LHCN-M2 (cell line): ENCODE results near the gene PDE9A. TPM values are rescaled to one million over a fixed set of nuclear protein-coding genes. Genes with fewer than 3 reads are reported as not detected.
A peak's percentile ranks its signal among the peaks of the same experiment; 100 is the strongest.
"Not testable (repeated sequence)": the region's sequence is repeated elsewhere in the genome, so short reads cannot be mapped to it uniquely, and the experiment has no call there.

Experiments used
- DNase-seq: peaks from one replicate; pipeline ENCODE4 v3.0.0-alpha.2; 2012; ENCODE audit warnings: low read depth
- total RNA-seq: library from RNA; depleted of rRNA; stranded (reverse); fragments of >200 nt; gene quantifications from 2 replicates; pipeline ENCODE4 v1.2.3, GENCODE V29; 2014

The PDE9A gene
- total RNA-seq, 1 experiment from 2014 or later, result not detected

DNA sequence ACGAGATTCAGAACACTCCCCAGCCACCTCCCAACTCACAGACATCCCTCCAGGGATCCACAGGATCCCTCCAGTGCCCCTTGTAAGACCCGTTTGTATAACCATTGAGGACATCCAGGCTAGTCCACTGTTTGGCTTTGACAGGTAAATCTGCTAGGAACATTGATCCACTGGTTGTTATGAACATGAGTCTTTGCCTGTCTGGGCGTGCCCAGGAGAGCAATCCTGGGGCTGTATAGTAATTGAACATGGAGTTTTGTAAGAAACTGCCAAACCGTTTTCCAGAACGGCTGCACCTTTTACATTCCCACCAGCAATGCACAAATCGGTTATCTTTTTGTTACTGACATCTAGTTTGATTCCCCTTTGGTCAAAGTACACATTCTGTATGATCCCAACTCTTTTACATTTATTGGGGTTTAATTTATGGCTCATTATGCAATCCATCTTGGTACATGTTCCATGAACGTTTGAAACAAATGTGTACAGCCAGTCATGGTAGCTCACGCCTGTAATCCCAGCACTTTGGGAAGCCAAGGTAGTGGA is 137.2 kb downstream of the PDE9A start:
- DNase-seq, result no peak

DNA sequence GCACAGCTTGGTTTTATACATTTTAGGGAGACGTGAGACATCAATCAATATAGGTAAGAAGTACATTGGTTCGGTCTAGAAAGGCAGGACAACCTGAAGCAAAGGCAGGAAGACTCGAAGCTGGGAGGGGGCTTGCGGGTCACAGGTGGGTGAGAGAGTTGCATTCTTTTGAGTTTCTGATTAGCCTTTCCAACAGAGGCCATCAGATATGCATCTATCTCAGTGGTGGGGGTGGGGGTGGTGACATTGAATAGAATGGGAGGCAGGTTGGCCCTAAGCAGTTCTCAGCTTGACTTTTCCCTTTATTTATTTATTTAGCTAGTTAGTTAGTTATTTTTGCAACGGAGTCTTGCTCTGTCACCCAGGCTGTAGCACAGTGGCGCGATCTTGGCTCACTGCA is 140.4 kb downstream of the PDE9A start:
- DNase-seq, result no peak

- no peak for DNase-seq
Measured at GRCh38 chr21:42794551-42794950, 141.1 kb downstream of the PDE9A start.

DNA sequence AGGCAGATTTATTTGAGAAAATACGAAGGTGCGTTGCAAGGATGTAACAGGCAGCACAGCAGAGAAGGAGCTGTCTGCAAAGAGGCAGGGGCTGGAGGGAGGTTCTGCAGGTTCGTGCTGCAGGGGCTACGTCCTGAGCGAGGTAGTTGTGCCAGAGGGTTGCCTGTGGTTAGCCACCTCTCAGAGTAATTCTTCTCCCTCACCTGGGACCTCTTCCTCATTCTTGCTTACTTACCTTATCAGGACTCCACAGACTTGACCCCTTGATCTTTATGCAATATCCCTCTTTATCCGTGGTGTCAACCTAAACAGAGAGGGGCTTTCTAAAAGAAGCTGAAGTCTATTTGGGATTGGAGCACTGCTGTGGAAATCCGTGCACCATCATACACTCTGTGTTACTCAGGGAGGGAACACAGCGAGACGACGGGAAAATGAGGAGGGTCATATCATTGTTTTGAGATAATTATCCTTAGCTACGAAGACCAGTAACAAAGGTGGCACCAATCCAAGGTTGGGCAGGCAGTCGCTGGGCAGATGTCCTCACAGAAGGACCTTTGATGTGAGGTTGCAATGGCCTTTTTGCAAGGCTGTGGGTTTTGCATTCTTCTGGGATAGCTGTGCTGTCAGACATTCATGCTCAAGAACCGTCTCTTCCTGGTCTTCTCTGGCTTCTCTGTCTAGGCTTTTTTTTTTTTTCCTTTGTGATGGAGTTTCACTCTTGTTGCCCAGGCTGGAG is 143.1 kb downstream of the PDE9A start:
- no peak for DNase-seq

- no peak for DNase-seq
Measured at GRCh38 chr21:42797522-42797921, 144.1 kb downstream of the PDE9A start.

GRCh38 chr21:42798106-42798505 is 144.7 kb downstream of the PDE9A start:
- no peak for DNase-seq

DNA sequence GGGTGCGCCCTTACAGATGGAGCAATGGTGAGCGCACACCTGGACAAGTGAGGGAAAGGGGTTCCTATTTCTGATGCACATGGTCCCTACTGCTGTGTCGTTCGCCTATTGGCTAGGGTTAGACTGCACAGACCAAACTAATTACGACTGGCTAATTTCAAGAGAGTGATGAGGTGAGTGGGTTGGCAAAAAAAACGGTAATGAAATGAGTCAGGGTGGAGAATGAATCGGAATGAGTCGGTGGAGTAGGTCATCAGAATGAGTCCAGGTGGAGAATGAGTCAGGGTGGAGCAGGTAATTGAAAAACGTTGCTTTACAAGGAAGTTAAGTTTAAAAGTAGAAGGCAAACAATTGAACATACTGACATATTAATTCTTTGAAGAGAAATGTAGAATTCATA is 146.1 kb downstream of the PDE9A start:
- DNase-seq, result no peak

GRCh38 chr21:42799948-42800347 is 146.5 kb downstream of the PDE9A start:
- DNase-seq, result no peak

GRCh38 chr21:42801616-42802015 is 148.2 kb downstream of the PDE9A start:
- not testable (repeated sequence) for DNase-seq

- DNase-seq, result no peak
Measured at GRCh38 chr21:42806509-42807140, 153.2 kb downstream of the PDE9A start.

- not testable (repeated sequence) for DNase-seq
Measured at GRCh38 chr21:42807293-42807895, 154.0 kb downstream of the PDE9A start.

DNA sequence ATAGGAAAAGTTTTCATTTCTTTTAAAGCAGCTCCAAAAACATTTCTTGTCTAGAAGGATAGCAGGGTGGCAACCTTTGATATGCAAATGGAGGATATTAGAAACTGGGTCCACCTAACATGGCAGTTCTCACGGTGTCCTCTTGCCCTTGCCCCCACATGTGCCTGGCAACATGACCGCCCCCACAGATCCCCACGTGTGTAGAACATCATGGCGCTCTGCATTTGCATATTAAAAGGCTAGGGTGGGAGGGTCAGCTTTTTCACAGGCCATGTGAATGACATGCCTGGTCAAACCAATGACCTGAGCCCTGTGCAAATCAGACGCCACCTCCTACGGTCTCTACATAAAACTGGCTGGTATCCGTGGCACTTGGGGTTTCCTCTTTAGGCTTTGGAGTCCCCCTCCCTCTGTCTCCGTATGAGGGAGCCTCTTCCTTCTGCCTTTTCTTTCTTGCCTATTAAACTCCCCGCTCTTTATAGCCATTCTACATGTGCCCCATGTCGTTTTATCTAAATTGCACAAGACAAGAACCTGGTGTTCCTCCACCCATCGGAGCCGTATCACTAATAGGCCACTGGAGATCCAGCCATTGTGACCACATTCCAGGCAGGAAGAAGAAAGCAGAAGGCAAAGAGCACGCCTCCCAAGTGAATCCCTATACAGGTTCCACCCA is 154.7 kb downstream of the PDE9A start:
- DNase-seq, result no peak

DNA sequence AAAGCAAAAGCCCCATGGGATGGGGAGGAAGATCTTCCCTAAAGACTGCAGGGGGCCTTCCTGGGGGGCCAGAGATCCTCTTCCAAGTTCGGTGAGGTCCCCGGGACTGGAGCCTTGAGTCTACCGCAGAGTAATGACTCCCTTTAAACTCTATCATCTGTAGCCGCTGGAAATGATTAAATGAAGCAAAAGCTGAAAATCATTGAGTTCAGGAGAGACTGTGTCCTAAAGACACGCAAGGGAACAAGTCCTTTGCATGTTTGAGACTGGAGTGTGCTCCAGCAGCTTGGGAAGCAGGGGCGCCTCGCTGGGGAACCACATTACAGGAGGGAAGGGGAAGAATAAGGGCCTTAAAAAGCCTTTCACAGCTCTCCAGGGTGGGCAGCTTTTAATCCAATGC is 155.8 kb downstream of the PDE9A start:
- no peak for DNase-seq

DNA sequence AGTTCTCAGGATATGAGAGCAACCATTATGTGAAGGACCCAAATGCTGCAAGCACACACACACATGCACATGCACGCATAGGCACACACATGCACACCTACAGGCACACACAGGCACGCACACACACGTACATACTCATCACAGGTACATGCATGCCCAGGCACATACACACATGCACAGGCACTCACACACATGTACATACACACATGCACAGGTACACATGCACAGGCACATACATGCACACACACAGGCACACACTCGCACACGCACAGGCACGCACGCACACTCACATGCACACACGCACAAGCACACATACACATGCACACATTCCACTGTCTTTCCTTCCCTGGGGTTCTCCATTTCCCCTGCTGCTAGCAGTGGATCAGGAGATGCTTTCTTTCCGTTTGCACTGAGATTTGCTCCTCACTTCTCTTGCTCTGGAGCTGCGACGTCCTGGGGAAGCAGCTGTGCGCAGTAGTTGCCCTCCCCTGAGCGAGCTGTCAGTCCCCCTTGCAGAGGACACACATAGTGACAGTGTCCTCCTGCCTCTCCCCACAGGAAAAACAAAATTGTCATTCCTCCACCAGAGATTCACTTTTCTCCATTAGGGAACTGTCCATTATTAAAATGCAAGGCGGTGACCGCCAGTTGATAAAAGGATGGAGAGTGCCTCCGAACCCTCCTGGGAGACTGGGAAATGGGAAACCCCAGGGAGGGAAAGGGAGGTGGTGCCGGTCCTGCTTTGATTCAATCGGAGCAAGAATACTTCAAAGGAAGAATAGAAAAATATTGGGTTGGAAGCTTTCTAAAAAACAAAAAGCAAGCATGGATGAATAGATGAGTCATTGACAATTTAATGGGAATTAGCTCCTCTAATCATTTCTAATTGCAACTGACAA is 156.4 kb downstream of the PDE9A start:
- no peak for DNase-seq

DNA sequence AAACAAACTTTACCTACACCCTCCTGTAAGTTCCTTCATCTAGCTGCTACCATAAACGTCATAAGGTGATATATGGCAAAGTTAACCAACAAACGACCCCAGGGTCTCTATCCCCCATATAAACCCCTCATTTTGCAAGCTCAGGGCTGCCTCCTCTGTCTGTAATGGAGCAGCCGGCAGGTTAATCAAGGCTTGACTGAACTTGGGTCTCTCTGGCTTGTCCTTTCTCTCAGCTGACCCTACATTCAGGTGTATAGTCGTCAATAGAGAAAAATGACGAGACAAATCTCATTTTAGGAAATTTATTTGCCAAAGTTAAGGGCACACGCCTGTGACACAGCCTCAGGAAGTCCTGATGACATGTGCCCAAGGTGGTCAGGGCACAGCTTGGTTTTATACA is 158.5 kb downstream of the PDE9A start:
- DNase-seq, result no peak

DNA sequence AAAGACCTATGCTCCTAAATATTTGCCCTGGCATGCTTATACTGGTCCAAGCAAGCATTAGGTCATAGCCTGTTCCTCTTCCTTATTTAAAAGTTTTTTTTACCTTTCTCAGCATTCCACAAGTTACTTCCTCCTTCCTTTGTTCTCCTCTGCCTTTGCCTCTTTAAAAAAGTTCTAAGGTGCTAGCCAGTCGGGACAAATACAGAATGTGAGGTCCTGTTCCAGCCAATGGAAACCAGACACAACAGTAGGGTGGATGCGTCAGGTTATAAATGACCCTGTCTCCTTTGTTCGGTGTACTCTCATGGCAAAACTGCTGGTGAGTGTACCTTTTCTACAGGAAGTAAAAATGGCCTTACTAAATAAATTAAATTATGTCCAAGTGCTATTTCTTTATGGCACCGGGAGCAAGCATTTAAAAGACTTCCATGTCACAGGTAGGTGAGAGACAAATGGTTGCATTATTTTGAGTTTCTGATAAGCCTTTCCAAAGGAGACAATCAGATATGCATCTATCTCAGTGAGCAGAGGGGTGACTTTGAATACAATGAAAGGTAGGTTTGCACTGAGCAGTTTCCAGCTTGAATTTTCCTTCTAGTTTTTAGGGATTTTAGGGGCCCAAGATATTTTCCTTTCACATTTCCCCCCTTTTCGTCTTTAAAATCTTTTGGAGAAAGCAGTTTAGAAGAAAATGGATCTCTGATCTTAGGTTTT is 159.3 kb downstream of the PDE9A start:
- DNase-seq, result not testable (repeated sequence)

DNA sequence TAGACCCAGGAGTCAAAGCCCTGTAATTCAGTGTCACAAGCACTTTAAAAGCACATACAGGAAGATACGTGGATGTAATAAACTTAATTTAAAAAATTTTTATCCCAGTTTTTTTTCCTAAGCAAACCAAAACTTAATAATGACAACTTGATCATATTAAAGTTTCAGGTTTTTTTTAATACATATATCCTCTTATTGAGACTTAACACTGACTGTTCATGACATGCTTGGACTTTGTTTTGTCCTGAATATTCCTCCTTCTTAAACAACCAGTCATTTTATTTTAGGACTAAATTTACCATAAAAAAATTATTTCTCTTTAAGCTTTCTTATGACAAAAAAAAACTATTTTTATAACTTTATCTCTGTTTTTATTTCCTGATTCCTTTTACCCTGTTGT is 161.8 kb downstream of the PDE9A start:
- DNase-seq, result peak; percentile 24

GRCh38 chr21:42818328-42818749 is 164.9 kb downstream of the PDE9A start:
- DNase-seq, result peak; percentile 18

DNA sequence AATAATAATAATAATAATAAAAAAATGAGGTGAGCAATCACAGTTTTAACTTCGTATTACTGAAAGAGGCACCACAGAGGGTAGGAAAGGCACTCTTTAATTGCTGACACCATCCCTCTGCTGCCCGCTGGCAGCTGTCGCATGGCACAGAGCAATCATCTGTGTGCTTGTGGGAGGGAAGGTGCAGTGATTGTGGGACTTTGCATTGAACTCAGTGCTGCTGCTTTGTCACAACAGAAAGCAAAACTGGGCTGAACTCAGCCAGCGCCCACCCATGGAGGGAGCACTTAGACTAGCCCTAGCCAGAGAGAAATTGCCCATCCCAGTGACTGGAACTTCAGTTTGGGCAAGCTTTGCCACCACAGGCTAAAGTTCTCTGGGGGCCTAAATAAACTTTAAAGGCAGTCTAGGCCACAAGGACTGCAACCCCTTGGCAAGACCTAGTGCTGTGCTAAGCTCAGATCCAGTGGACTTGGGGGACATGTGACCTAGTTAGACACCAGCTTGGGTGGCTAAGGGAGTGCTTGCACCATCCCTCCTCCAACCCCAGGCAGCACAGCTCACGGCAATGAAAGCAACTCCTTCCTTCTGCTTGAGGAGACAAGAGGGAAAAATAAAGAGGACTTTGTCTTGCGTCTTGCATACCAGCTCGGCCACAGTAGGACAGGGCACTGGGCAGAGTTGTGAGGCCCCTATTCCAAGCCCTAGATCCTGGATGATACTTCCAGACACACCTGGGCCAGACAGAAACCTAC is 166.6 kb downstream of the PDE9A start:
- no peak for DNase-seq
